NCI-H526 (cell line): ENCODE measurements around the gene CNN2.

ENCODE experiments used
- DNase-seq, 2 experiments: peaks; one replicate each; lab custom pipeline; 2025; lab: John Stamatoyannopoulos, UW

Gene CNN2

DNA sequence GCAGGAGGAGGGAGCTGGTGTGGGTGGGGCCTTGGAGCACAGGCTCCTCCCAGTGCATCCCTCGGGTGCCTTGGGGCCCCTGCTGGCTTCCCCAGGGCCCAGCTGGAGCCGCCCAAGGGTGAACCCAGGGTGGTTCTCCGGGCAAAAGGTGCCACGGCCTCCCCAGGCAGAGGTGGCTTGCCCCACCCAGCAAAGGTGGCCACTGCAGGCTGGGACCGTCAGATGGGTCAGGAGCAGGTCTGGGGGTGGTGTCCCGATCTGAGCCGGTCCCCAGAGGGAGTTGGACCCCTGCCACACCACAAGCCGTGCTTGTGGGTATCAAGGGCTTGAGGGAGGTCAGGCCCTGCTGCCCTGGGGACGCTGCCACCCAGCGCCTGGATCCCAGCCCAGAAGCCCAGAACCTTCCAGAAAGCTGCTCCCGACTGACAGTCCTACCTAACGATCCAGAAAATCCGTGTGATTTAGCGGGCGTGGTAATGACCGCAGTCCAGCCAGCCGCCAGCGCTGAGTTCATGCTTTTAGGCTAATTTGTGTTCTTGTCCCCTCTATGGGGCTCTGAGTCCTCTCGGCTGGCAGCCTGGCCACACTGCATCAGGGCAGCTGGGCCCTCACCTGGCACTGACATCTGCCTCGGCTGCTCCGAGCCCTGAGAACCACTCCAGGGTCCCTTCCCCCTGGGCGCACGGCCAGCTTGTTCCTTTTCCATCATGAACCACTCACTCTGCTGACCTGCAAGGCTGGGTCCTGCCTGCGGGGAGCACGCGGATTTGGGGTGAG, 31.2 kb upstream of the CNN2 start:
- DNase-seq: no peak

DNA sequence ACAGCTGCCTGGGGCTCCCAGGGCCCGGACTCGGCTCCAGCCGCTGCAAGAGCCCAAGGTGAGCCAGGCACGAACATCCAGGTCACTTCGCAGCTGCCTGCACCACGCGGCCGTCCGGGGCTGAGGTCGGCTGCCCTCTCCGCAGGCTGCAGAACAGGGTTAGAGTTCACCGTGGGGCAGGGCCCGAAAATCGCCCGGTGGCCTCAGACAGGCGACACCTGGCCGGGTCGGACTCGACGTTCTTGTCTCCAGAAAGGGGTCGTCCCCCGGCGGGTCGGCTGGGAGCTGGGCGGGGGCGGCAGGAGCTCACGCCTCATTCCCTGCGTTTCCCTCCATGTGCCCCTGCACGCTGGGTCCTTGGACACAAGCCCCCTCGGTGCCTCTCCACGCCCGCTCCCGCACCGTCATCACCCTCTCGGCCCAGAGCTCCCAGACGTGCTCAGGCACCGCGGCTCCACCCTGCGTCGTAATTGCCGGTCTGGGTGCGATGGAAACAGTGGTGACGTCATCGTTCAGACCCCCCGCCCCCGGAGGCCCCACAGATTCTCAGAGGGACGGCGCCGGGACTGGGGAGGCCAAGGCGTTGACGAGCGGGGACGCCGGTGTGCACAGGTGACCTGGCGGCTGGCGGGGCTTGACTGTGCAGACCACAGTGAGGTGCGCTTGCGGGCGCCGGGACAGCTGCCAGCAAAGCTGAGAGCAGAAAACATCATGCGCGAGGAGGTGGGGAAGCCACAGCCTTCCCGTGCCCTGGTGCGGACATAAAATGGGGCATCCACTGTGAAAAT, 30.2 kb upstream of the CNN2 start:
- peak in 1 of 2 experiments; percentile 34 for DNase-seq

DNA sequence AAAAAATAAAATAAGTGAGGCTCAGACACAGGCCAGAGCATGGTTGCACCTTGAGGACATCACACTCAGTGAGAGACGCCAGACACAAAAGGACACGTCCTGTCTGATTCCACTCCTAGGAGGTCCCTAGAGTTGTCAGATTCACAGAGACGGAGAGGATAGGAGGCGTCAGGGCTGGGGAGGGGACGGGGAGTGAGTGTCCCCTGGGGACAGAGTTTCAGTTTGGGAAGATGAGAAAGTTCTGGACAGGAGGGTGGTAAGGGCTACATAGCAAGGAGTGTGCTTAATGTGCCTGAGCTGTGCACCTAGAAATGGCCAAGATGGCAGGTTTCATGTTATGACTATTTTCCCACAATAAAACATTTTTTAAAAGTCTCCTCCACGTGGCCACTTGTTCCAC, 28.3 kb upstream of the CNN2 start:
- DNase-seq: no peak

- DNase-seq: no peak
Observed at GRCh38 chr19:999379-999719, 27.1 kb upstream of the CNN2 start.

DNA sequence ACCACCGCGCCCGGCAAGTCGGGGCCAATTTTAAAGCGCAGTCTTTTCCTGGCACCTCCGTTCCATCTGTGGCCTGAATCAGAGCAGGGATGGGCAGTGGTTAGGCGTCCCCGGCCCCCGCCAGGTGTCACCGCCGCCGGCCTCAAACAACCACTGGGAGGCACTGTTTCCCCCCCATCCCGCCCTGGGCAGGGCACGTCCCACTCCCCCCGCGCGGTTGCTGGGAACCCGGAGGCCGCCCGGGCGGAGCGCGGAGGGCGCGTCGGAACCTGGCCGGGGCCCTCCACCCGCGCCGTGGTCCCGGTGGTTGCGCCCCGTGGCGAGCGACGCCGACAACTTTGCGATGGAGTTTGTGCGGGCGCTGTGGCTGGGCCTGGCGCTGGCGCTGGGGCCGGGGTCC, 26.3 kb upstream of the CNN2 start, which contains the start of gene GRIN3B:
Gene GRIN3B (plus strand): TSS at position 325 of the 400 bp plus-strand sequence. CDS start 19 bp downstream, at position 344.
- DNase-seq: peak; percentile 26 to 82

DNA sequence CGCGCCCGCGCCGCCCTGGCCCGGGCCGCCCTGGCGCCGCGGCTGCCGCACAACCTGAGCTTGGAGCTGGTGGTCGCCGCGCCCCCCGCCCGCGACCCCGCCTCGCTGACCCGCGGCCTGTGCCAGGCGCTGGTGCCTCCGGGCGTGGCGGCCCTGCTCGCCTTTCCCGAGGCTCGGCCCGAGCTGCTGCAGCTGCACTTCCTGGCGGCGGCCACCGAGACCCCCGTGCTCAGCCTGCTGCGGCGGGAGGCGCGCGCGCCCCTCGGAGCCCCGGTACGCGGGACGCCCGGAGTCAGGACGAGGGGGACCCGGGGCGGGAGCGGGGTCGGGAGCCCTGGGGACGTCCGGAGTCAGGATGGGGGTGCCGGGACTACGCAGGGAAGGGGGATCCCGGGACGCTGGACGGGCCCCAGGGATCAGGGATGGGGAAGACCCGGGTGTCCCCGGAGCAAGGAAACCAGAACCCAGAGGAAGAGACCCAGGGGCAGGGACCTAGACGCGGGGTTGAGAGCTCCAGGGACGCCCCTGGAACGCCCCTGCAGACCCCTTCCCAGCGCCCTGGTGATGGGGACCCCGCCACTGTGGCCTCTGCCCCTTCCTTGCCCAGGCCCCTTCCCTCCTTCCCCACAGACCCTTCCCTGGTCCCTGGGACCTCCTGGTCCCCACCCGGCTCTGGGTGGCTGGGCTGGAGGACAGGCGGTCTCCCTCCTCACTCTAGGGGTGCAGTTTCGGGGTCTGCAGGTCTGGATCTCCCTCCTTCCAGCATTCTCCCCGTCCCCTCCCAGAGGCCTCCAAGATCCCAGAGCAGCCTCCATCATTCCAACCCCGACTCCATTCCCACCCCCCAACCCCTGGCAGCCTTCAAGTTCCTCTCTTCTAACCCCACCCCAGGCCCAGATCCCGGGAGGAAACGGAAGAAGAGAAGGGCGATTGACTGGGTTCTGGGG, 25.5 kb upstream of the CNN2 start:
- no peak for DNase-seq

DNA sequence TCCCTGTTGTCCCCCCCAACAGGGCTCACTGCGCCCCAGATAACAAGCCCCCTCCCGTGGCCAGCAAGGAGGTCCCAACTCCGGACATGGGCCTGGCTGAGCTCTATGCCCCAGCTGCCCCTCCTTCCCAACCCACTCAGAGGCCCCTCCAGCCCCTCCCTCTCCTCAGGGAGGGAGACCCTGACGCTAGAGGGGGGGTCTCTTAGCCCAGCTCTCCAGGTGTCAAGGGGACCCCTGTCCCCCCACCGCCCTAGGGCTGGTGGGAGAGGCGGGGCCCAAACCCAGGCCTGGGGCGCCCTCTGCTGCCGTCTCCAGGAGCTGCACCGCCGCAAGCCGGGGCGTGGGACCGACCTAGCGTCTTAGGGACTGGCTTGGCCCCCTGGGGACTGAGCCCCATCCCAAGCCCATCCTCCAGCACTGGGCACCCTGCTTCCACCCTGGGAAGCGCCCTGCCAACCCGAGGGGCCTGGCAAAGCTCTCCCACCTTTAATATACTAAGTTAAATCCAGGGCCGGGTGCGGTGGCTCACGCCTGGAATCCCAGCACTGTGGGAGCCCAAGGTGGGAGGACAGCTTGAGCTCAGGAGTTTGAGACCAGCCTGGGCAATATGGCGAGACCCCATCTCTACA, 24.8 kb upstream of the CNN2 start:
- DNase-seq: peak in 1 of 2 experiments; percentile 50

- no peak for DNase-seq
Observed at GRCh38 chr19:1002600-1002999, 23.8 kb upstream of the CNN2 start.

- DNase-seq: no peak
Observed at GRCh38 chr19:1003283-1003682, 23.1 kb upstream of the CNN2 start.

DNA sequence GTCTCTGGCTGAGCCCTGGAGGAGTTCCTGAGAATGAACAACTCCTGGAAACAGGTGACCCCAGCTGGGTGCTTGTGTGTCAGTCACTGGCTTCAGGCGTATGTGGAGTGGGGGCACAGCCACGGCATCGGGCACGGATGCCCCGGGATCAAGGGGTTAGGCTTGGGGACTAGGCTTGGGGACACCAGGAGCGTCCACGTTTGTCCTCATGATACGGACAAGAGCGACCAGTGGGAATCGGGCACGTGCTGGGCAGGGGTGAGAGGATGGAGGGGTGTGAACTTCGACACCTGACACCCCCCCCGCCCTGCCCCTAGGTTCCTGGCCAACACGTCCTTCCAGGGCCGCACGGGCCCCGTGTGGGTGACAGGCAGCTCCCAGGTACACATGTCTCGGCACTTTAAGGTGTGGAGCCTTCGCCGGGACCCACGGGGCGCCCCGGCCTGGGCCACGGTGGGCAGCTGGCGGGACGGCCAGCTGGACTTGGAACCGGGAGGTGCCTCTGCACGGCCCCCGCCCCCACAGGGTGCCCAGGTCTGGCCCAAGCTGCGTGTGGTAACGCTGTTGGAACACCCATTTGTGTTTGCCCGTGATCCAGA, 22.1 kb upstream of the CNN2 start:
- DNase-seq: no peak

- no peak for DNase-seq
Observed at GRCh38 chr19:1004803-1005664, 21.4 kb upstream of the CNN2 start.

GRCh38 chr19:1006711-1007398, 19.6 kb upstream of the CNN2 start:
- no peak for DNase-seq

DNA sequence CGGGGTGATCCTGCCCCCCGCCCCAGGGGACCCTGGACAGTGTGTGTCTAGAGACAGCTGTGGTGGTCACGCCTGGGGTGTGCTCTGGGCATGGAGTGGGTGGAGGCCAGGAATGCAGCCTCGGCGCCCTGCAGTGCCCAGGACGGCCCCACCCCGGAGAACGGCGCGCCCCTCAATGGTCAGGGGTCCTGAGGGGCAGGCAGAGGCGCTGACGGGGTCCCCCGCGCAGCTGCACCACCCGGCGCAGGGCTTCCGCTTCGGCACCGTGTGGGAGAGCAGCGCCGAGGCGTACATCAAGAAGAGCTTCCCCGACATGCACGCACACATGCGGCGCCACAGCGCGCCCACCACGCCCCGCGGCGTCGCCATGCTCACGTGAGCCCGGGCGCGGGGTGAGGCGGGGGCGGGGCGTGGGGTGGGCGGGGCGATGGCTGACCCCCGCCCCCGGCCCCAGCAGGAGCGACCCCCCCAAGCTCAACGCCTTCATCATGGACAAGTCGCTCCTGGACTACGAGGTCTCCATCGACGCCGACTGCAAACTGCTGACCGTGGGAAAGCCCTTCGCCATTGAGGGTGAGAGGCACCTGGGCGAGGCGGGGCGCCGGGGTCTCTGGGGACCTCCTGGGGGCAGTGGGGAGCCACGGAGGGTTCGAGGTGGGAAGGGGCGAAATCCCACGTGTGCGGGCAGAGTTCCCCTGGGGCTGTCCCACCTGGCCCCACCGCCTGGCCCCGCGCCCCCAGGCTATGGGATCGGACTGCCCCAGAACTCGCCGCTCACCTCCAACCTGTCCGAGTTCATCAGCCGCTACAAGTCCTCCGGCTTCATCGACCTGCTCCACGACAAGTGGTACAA, 18.8 kb upstream of the CNN2 start:
- no peak for DNase-seq

DNA sequence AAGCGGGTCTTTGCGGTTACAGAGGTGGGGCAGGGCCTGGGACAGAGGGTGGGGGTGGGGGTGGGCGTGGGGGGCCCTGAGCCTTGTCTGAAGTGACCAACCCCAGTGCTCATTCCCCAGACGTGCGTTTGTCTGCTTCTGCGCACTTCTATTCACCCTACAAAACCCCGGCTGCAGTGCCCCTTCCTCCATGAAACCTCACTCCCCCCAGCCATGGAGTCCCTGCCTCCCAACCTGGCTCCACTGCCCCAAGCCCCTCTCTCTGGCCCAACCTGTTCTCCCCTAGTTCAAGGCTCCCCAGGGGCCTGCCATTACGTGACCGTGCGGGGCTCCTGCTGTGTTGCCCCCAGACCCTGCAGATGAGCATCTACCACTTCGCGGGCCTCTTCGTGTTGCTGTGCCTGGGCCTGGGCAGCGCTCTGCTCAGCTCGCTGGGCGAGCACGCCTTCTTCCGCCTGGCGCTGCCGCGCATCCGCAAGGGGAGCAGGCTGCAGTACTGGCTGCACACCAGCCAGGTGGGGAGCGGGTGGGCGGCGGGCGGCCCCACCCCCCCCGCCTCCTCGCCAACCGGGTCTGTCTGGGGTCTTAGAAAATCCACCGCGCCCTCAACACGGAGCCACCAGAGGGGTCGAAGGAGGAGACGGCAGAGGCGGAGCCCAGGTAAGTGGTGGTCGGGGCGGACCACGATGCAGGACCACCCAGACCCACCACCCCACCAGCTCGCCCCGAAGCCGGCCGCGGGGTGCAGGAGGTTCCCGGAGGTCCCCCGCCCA, 18.0 kb upstream of the CNN2 start:
- DNase-seq: no peak

DNA sequence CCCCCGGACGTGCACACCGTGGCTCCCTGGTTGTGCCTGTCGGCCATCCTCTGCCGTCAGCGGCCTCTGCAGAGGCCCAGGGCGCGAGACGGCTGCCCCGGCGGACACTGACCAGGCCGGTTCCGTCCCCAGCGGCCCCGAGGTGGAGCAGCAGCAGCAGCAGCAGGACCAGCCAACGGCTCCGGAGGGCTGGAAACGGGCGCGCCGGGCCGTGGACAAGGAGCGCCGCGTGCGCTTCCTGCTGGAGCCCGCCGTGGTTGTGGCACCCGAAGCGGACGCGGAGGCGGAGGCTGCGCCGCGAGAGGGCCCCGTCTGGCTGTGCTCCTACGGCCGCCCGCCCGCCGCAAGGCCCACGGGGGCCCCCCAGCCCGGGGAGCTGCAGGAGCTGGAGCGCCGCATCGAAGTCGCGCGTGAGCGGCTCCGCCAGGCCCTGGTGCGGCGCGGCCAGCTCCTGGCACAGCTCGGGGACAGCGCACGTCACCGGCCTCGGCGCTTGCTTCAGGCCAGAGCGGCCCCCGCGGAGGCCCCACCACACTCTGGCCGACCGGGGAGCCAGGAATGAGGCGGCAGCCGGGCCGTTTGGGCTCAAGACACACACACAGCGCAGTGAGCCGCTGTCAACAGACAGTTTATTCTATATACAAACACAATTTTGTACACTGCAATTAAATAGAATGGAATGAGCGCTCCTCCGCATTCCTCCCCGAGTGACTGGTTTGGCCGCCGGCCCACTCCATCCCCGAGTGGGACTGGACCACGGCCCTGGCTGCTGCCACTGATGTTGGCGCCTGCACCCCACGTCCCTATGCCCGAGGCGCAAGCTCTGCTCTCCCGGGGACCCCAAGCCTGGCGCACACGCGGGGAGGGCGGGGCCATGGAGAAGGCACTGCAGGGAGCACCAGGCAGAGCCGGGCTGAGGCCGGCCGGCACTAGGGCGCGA, 17.1 kb upstream of the CNN2 start:
- DNase-seq: no peak

DNA sequence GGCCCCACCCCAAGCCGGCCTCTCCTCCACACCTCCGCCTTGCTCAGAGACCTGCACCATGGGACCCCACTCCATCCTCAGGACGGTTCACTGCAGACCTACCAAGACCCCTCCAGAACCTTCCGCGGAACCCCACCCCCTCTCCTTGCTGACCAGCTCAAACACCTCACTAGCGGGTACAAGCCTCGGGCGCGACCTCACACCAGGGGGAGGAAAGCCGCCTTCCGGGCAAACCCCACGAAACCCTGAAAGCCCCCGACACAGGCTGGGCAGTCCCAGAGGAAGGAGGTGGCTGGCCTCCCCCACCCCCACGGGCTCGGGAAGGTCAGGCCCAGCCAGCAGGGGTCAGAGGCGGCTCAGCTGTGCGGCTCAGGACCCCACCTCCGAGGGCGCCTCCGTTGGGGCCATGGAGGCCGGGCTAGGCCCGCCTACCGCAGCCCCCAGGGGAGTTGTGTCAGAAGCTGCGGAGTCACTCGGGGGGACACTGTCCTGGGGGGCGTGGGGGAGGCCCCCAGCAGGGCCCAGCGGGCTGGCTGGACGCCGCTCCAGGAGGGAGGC, 16.3 kb upstream of the CNN2 start:
- DNase-seq: no peak
